Gastroesophageal sphincter (tissue), 3 donors: ENCODE measurements around the gene HAPSTR1.

ENCODE experiments used
- EP300 ChIP-seq: sonication (generic); formaldehyde crosslinking; IDR thresholded peaks from one replicate; pipeline ENCODE4 v1.6.1; 2017; ENCODE audit warnings: antibody characterized with exemption, mild to moderate bottlenecking
- POLR2A ChIP-seq, 2 donors: fragments of 450-650 bp; IDR thresholded peaks; one replicate each; pipeline ENCODE4 v1.6.1; 2017; ENCODE audit warnings: antibody characterized with exemption in 2 of 2, mild to moderate bottlenecking in 2 of 2, moderate library complexity in 1 of 2
- POLR2AphosphoS5 ChIP-seq: sonication (generic); formaldehyde crosslinking; IDR thresholded peaks from one replicate; pipeline ENCODE4 v1.6.1; 2017; ENCODE audit warnings: antibody characterized with exemption
- TF ChIP-seq, protein P1 (sequence below), 4 experiments: fragments of 200-600 bp in 2 of 4; fragments of 450-650 bp in 2 of 4; sonication (generic) in 1 of 4; IDR thresholded peaks; one replicate each; pipeline ENCODE4 v1.5.1; 2017 to 2019; ENCODE audit warnings: antibody characterized with exemption in 4 of 4, mild to moderate bottlenecking in 2 of 4, moderate library complexity in 2 of 4

DNA sequence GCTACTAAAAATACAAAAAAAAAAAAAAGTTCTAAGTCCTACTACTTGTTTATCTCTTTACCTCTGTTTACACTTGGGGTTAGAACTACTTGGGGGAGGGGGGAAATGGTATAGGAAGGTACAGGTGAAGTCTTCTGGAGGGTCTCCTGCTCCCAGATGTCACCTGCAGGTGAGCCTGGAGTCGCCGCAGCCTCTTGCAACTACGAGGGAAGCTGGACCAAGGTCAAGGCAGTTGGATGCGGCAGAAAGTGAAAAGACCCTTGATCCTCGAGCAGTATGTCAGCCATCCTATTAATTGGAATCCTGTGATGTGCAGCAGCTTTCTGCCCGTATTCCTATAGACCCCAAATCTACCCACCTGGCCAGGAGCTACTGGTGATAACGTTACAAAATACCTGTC lies 33.0 kb downstream of the HAPSTR1 start:
- TF ChIP-seq, protein P1, sequence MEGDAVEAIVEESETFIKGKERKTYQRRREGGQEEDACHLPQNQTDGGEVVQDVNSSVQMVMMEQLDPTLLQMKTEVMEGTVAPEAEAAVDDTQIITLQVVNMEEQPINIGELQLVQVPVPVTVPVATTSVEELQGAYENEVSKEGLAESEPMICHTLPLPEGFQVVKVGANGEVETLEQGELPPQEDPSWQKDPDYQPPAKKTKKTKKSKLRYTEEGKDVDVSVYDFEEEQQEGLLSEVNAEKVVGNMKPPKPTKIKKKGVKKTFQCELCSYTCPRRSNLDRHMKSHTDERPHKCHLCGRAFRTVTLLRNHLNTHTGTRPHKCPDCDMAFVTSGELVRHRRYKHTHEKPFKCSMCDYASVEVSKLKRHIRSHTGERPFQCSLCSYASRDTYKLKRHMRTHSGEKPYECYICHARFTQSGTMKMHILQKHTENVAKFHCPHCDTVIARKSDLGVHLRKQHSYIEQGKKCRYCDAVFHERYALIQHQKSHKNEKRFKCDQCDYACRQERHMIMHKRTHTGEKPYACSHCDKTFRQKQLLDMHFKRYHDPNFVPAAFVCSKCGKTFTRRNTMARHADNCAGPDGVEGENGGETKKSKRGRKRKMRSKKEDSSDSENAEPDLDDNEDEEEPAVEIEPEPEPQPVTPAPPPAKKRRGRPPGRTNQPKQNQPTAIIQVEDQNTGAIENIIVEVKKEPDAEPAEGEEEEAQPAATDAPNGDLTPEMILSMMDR (IDR thresholded peaks at IDR 0.05): no peak
- TF ChIP-seq POLR2AphosphoS5: no peak
- no peak for TF ChIP-seq EP300
- no peak for TF ChIP-seq POLR2A (IDR thresholded peaks at IDR 0.05)
